Natural killer cell (primary cell): ENCODE results near the gene CACNG7. TPM values are rescaled to one million over a fixed set of nuclear protein-coding genes. Genes with fewer than 3 reads are reported as not detected.
A peak's percentile ranks its signal among the peaks of the same experiment; 100 is the strongest.

Experiments used
- ATAC-seq, 3 donors: fragments of 150-1000 bp in 2 of 3; fragments of 200-7000 bp in 1 of 3; cut with Tn5 transposase; 1 replicate in 1 of 3; 2 replicates in 2 of 3; pipeline ENCODE4 v1.10.0; 2021; ENCODE audit warnings: mild to moderate bottlenecking in 2 of 3, moderate library complexity in 2 of 3
- DNase-seq, 2 donors: peaks; one replicate each; pipeline versions ENCODE4 v3.0.0 to v3.0.0-alpha.2; 2013 to 2021; ENCODE audit warnings: mixed read lengths in 1 of 2
- H3K27ac ChIP-seq: one replicate; pipeline ENCODE4 v1.5.1; 2013; ENCODE audit warnings: mild to moderate bottlenecking, low read length
- H3K27me3 ChIP-seq: one replicate; pipeline ENCODE4 v1.6.1; 2013; ENCODE audit warnings: low read length; ENCODE audit not compliant: control insufficient read depth, insufficient read depth
- H3K36me3 ChIP-seq: one replicate; pipeline ENCODE4 v1.6.1; 2013; ENCODE audit warnings: low read length; ENCODE audit not compliant: control insufficient read depth, insufficient read depth
- H3K4me1 ChIP-seq: one replicate; pipeline ENCODE4 v1.6.1; 2013; ENCODE audit warnings: low read length; ENCODE audit not compliant: control insufficient read depth, insufficient read depth
- H3K4me3 ChIP-seq: one replicate; pipeline ENCODE4 v1.5.1; 2013; ENCODE audit warnings: low read length
- H3K9me3 ChIP-seq: one replicate; pipeline ENCODE4 v1.6.1; 2013; ENCODE audit warnings: low read length; ENCODE audit not compliant: control insufficient read depth, insufficient read depth
- H3K27ac Mint-ChIP-seq, 2 donors: one replicate each; pipeline ENCODE4 v1.8.0; 2022; ENCODE audit warnings: mild to moderate bottlenecking in 2 of 2, mixed read lengths in 2 of 2, moderate library complexity in 1 of 2
- H3K27me3 Mint-ChIP-seq, 2 donors: one replicate each; pipeline ENCODE4 v1.8.0; 2022; ENCODE audit warnings: low read depth in 2 of 2, mixed read lengths in 2 of 2
- H3K36me3 Mint-ChIP-seq: one replicate; pipeline ENCODE4 v1.8.0; 2022; ENCODE audit warnings: mixed read lengths
- H3K4me1 Mint-ChIP-seq, 2 donors: one replicate each; pipeline ENCODE4 v1.8.0; 2022; ENCODE audit warnings: mixed read lengths in 2 of 2
- H3K4me3 Mint-ChIP-seq: one replicate; pipeline ENCODE4 v1.8.0; 2022; ENCODE audit warnings: mild to moderate bottlenecking, moderate library complexity, mixed read lengths
- H3K9me3 Mint-ChIP-seq, 2 donors: one replicate each; pipeline ENCODE4 v1.8.0; 2022; ENCODE audit warnings: mixed read lengths in 2 of 2
- WGBS: methylation state at CpG from one replicate; pipeline ENCODE4 v1.1.7; 2013; ENCODE audit warnings: missing lambda C conversion rate; ENCODE audit not compliant: insufficient coverage; 5-methylcytosine and 5-hydroxymethylcytosine counted together
- intact Hi-C: fragments of 100-400 bp; cut with micrococcal nuclease; formaldehyde crosslinking; loops from one replicate; pipeline ENCODE4 v1.14.2; 2022
- total RNA-seq, 4 donors: library from RNA; stranded (reverse); fragments of 120-200 nt in 1 of 4; gene quantifications; one replicate each; pipeline versions ENCODE4 v1.2.3 to v1.2.4, GENCODE V29; 2013 to 2022
- TF ChIP-seq, protein P1 (sequence below): fragments of 200-600 bp; IDR thresholded peaks from one replicate; pipeline ENCODE4 v1.8.0; 2022; ENCODE audit warnings: antibody characterized with exemption

CACNG7 gene
- total RNA-seq, 3 donors from 2014 or later (not counting 1 experiment from before 2014, with no cell fraction given), result not detected

DNA sequence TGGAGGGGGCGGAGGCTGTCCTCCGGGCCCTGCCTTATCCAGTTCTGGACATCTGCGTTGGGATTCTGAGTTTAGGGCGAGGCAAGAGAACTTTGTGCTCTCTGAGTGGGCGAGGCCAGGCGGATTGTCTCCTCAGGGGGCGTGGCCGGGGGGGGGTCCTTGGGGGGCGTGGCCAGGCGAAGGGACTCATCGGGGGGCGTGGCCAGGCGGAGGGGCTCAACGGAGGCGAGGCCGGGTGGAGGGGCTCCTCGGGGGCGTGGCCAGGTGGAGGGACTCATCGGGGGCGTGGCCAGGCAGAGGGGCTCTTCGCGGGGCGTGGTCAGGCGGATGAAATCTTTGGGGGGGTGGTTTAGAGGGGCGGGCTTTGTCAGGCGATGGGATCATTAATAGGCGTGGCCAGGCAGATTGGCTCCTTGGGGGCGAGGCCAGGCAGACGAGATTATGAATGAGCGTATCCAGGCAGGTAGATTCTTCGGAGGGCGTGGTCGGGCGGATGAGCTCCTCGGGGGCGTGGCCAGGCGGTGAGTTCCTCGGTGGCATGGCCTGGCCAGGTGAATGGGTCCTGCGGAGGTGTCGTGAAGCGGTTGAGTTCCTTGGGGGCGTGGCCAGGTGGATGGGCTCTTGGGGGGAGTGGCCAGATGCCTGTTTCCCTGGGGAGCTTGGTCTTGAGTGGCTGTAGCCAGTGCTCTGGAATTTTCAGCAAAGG lies 10.3 kb upstream of the CACNG7 start:
- Mint-ChIP-seq H3K27ac (no peak overlapping the region), H3K4me3 (no peak overlapping the region), H3K4me1 (peaks cover 0 to 11% of the 10 kb centered on the region in 2 donors), H3K9me3 (no peaks in the 10 kb centered on the region), H3K36me3 (no peaks in the 10 kb centered on the region), H3K27me3 (peaks cover 20 to 29% of the 10 kb centered on the region in 2 donors)
- intact Hi-C loops, result no loop called here
- no peak overlapping the region for H3K27ac ChIP-seq
- no peaks in the 10 kb centered on the region for H3K27me3 ChIP-seq
- ATAC-seq (no peak), DNase-seq (no peak)
- no peaks in the 10 kb centered on the region for H3K36me3 ChIP-seq
- H3K9me3 ChIP-seq, result no peaks in the 10 kb centered on the region
- peaks cover 4% of the 10 kb centered on the region for H3K4me1 ChIP-seq
- 9% methylated on average over 41 of the region's 42 CpGs for WGBS
- TF ChIP-seq, protein P1, sequence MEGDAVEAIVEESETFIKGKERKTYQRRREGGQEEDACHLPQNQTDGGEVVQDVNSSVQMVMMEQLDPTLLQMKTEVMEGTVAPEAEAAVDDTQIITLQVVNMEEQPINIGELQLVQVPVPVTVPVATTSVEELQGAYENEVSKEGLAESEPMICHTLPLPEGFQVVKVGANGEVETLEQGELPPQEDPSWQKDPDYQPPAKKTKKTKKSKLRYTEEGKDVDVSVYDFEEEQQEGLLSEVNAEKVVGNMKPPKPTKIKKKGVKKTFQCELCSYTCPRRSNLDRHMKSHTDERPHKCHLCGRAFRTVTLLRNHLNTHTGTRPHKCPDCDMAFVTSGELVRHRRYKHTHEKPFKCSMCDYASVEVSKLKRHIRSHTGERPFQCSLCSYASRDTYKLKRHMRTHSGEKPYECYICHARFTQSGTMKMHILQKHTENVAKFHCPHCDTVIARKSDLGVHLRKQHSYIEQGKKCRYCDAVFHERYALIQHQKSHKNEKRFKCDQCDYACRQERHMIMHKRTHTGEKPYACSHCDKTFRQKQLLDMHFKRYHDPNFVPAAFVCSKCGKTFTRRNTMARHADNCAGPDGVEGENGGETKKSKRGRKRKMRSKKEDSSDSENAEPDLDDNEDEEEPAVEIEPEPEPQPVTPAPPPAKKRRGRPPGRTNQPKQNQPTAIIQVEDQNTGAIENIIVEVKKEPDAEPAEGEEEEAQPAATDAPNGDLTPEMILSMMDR, result no peak
- no peak overlapping the region for H3K4me3 ChIP-seq

DNA sequence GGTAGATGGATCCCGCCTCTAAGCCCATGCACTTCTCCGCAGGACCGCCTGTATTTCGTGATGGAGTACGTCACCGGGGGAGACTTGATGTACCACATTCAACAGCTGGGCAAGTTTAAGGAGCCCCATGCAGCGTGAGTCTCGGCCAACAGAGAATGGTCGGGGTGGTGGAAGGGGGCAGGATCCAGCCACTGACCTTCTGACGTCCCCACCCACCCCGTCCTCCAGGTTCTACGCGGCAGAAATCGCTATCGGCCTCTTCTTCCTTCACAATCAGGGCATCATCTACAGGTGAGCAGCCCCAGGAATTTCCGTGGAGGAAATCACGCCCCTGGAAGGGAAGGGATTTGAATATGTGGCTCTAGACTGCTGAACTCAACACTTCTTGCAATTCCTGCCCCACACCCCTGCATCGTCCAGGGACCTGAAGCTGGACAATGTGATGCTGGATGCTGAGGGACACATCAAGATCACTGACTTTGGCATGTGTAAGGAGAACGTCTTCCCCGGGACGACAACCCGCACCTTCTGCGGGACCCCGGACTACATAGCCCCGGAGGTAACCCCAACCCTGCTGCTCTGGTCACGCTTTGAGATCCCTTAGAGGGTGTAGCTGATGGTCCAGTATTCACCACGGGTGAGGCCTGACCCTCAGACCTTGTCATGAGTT lies 8.8 kb upstream of the CACNG7 start:
- Histone ChIP-seq H3K27me3 (no peaks in the 10 kb centered on the region), H3K9me3 (no peaks in the 10 kb centered on the region), H3K36me3 (no peaks in the 10 kb centered on the region), H3K4me1 (peaks cover 9% of the 10 kb centered on the region), H3K4me3 (no peak overlapping the region), H3K27ac (no peak overlapping the region)
- no peak for ATAC-seq
- H3K27ac Mint-ChIP-seq, result no peak overlapping the region
- peaks cover 0 to 23% of the 10 kb centered on the region in 2 donors for H3K4me1 Mint-ChIP-seq
- DNase-seq, result no peak
- WGBS, result 93% methylated on average over 25 of the region's 27 CpGs
- TF ChIP-seq, protein P1, result no peak
- no peak overlapping the region for H3K4me3 Mint-ChIP-seq
- intact Hi-C loops, result no loop called here
- no peaks in the 10 kb centered on the region for H3K36me3 Mint-ChIP-seq
- H3K27me3 Mint-ChIP-seq, result peaks cover 21 to 26% of the 10 kb centered on the region in 2 donors
- H3K9me3 Mint-ChIP-seq, result no peaks in the 10 kb centered on the region

DNA sequence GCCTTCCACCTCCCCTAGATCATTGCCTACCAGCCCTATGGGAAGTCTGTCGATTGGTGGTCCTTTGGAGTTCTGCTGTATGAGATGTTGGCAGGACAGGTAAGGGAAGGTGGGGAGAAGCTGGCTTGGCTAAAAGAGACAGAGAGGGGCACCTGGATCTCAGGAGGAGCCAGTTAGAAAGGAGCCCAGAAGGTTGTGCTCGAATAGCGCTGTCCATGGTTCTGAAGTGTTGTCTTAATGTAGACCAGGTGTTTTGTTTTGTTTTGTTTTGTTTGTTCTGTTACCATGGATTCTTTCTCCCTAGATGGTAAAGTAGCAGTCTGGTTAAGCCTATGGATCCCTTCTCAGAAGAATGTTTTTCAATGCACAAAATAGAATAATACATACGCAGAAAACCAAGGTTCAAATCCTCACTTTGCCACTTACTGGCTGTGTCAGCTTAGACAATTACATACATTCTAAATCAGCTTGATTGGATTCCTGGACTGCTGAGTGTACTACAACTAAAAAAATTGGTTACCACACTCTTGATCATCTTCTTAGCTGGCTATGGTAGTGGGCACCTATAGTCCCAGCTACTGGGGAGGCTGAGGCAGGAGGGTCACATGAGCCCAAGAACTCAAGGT lies 5.9 kb upstream of the CACNG7 start:
- WGBS, result 51% methylated on average over 4 of the region's 4 CpGs
- H3K36me3 ChIP-seq, result no peaks in the 10 kb centered on the region
- peak in 1 of 2 donors; percentile 84 for DNase-seq
- H3K9me3 ChIP-seq, result no peaks in the 10 kb centered on the region
- H3K4me3 Mint-ChIP-seq, result no peak overlapping the region
- peaks cover 25% of the 10 kb centered on the region for H3K4me1 ChIP-seq
- peaks cover 31 to 41% of the 10 kb centered on the region in 2 donors for H3K27me3 Mint-ChIP-seq
- peaks cover 20% of the 10 kb centered on the region for H3K27me3 ChIP-seq
- peak; percentile 35 to 51 (median 50) for ATAC-seq
- H3K4me3 ChIP-seq, result no peak overlapping the region
- TF ChIP-seq, protein P1, result no peak
- no peak overlapping the region for H3K27ac Mint-ChIP-seq
- intact Hi-C loops, result no loop called here
- H3K27ac ChIP-seq, result no peak overlapping the region
- peaks cover 9 to 50% of the 10 kb centered on the region in 2 donors for H3K4me1 Mint-ChIP-seq
- H3K36me3 Mint-ChIP-seq, result no peaks in the 10 kb centered on the region
- no peaks in the 10 kb centered on the region for H3K9me3 Mint-ChIP-seq
